ENCODE results near the gene ANKMY1.
A peak's percentile ranks its signal among the peaks of the same experiment; 100 is the strongest.
"Not testable (repeated sequence)": the region's sequence is repeated elsewhere in the genome, so short reads cannot be mapped to it uniquely, and the experiment has no call there.

Gene ANKMY1

DNA sequence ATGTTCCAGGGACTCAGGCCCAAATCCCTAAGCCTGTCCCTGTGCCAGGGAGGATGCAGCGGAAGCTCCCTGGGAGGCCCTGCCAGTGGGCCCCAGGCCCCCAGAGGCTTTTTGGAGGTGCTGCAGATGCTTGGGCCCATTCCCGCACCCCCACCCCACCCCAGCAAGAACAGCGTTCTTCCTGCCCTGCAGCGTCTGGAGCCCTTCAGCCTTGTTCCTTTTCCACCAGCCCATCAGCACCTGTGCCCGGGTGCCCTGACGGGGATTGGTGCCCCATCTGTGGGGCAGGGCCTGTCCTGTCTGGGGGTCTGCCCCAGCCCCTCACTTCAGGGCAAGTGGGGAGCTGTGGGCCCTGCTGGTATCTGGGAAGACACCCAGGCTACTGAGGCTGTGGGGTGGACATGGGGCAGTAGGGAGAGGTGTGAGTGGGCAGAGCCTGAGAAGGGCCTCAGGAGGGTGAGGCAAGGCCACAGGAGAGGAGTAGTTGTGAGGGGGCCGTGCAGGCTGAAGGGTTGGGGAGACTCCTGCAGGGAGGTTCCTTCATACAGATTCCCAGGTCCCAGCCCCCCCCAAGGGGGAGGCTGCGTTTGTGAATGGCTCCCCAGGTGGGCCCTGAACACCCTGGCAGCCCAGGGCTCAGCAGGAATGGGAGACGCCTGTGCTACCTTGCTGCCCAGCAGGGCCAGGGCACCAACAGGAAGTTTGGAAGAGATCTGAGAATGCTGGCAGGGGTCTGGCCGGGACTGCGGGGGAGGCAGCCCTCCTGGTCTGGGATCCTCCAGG is 12.9 kb upstream of the ANKMY1 start:
- Mint-ChIP-seq H3K36me3 (ENCODE audit: low read depth) (peaks cover 7% of the 10 kb centered on the region), H3K4me3 (peak overlapping the region; percentile 14), H3K27me3 (ENCODE audit: low read depth) (no peaks in the 10 kb centered on the region), H3K27ac (no peak overlapping the region), H3K9me3 (no peaks in the 10 kb centered on the region), H3K4me1 (ENCODE audit: low read depth) (peaks cover 29% of the 10 kb centered on the region)

DNA sequence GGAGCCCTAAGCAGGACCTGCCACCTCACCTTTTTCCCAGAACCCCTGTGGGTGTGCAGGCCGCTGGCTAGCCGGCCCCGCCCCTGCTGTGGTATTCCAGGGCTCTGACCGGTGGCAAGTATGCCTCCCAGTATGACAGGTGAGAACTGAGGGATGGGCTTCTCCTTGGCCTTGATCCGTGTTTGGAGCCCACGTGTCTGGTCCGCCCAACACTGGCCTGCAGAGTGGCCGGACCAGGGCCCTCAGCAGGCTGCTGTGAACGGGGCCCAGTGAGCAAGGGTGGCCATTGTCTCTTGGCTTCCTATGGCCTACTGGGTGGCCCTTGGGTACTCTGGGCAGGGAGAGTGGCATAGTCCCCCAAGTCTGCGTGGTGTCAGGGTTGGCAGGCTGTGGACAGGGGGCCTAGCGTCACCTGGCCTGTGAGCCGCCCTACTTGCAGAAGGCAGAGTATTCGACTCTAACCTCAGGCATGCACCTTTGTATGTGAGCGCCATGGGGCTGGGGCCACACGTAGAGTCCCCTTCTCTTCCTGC is 12.3 kb upstream of the ANKMY1 start:
- peak overlapping the region; percentile 84 for H3K4me3 Mint-ChIP-seq
- no peaks in the 10 kb centered on the region for H3K9me3 Mint-ChIP-seq
- H3K27me3 Mint-ChIP-seq (ENCODE audit: low read depth) = no peaks in the 10 kb centered on the region
- peaks cover 13% of the 10 kb centered on the region for H3K36me3 Mint-ChIP-seq (ENCODE audit: low read depth)
- no peak overlapping the region for H3K27ac Mint-ChIP-seq
- peaks cover 35% of the 10 kb centered on the region for H3K4me1 Mint-ChIP-seq (ENCODE audit: low read depth)

DNA sequence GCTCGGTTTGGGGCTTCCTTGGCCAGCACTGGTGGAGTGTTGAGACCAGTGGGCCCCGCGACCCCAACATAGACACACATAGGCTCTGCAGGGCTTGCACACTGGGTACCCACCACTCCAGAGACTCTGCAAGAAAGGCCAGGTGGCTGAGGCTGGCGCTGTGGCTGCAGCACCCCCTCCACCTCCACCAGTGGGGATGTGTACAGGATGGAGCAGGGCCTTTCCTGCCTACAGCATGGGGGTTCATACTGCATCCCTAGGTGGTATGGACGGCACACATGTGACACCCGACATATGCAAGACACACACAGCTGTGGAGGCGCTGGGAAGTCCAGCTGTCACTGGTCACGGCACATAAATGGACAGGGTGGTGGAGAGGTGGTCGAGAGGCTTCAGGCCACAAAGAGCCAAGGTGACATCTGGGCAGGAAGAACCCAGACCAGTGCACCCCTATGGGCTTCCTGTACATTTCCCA is 11.8 kb upstream of the ANKMY1 start:
- Mint-ChIP-seq H3K27ac (peak overlapping the region; percentile 76), H3K9me3 (no peaks in the 10 kb centered on the region), H3K36me3 (ENCODE audit: low read depth) (peaks cover 17% of the 10 kb centered on the region), H3K4me3 (peak overlapping the region; percentile 84), H3K27me3 (ENCODE audit: low read depth) (no peaks in the 10 kb centered on the region), H3K4me1 (ENCODE audit: low read depth) (peaks cover 40% of the 10 kb centered on the region)

DNA sequence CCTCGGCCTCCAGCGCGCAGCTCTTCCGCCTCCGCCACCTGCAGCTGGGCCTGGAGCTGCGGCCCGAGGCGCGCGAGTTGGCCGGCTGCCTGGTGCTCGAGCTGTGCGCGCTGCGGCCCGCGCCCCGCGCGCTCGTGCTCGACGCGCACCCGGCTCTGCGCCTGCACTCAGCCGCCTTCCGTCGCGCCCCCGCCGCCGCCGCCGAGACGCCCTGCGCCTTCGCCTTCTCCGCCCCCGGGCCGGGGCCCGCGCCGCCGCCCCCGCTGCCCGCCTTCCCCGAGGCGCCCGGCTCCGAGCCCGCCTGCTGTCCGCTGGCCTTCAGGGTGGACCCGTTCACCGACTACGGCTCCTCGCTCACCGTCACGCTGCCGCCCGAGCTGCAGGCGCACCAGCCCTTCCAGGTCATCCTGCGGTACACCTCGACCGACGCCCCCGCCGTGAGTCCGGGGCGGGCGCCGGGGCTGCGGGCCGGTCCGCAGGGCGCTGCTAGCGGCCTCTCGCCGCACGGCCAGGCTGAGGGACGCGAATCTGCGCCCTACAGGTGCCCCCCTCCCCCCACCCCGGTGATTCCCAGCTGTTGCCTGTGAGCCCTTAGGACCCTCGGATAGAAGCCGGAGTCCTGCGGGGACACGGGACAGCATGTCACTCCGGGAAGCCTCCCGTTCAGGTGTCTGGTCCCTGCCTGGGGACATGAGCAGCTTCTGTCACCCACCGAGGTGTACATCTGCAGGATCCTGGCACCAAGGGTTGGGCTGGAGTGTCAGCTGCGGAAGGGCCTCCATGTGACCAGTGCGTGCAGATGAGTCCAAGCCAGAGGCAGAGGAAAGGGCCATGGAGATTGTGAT is 11.1 kb upstream of the ANKMY1 start:
- no peaks in the 10 kb centered on the region for H3K27me3 Mint-ChIP-seq (ENCODE audit: low read depth)
- H3K36me3 Mint-ChIP-seq (ENCODE audit: low read depth) = peaks cover 21% of the 10 kb centered on the region
- H3K4me3 Mint-ChIP-seq = peak overlapping the region; percentile 84
- H3K4me1 Mint-ChIP-seq (ENCODE audit: low read depth) = peaks cover 47% of the 10 kb centered on the region
- no peaks in the 10 kb centered on the region for H3K9me3 Mint-ChIP-seq
- H3K27ac Mint-ChIP-seq = peak overlapping the region; percentile 76

DNA sequence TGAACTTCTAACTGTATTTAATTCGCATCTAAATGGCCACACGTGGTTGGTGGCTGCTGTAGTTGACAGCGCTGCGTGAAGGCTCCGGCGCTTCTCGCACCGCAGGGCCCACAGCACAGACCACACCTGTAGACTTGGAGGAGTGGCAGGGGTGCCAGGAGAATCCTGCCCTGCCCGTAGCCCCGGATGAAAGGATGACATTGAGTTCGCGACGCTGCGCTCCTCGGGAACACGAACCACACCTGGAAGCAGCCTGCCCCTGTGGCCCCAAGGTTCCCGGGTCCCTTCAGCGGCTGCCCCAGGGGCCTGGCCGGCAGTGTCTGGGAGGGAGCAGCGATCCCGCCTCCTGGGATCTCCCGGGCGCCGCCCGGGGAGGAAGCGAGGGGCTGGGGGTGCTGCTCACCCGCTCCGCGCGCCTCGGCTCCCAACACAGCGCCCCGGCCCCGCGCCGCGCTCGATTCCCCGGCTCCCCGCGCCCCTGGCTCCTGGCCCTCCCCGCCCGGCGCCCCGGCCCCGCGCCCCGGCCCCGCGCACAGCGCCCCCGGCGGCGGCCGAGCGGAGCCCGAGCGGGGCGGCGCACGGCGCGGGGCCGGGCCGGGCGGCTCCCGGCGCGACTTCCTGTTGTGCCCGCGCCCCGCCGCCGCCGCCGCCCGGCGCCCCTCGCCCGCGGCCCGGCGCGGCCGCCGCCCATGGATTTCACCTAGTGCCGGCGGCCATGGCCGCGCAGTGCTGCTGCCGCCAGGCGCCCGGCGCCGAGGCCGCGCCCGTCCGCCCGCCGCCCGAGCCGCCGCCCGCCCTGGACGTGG is 10.3 kb upstream of the ANKMY1 start, which contains the start of gene RNPEPL1:
Gene RNPEPL1, plus strand, starts transcription at position 613 of the 806 bp plus-strand sequence. Its CDS starts 103 bp downstream, at position 716.
- no peaks in the 10 kb centered on the region for H3K27me3 Mint-ChIP-seq (ENCODE audit: low read depth)
- H3K4me3 Mint-ChIP-seq = peak within 1 kb of the TSS; percentile 93
- peak within 1 kb of the TSS; percentile 96 for H3K27ac Mint-ChIP-seq
- H3K36me3 Mint-ChIP-seq (ENCODE audit: low read depth) = peaks cover 26% of the 10 kb centered on the region
- no peaks in the 10 kb centered on the region for H3K9me3 Mint-ChIP-seq
- peaks cover 54% of the 10 kb centered on the region for H3K4me1 Mint-ChIP-seq (ENCODE audit: low read depth)

DNA sequence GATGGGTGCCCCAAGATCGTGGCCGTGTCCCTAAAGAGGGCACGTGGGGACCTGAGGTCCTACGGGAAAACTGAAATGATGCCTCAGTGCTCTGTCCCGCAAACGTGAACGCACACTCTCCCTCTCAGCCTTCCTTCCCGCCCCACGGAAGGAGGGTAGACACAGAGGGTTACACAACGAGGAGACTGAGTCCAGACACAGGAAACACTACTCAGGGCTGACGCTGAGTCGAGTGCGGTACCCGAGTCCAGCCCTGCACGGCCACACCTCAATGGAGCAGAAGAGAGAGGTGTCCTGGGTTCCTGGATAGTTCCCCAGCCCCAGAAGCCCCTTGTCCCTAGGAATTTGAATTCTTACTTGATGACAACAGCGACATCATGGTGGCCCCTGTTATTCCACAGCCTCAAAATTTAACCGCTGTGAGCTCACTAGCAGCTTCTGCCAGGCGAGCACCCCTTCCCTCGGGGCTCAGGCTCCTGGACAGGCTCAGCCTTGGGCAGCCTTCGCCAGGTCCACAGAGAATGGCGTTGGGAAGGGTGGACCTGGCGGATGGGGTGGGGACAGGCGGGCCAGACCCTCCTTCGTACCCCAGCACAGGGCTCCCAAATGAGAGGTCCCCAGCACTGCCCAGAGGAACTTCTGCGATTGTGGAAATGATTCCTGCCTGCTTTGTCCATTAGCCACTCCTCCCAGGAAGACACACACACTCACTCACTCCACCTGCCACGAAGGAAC is 9.5 kb upstream of the ANKMY1 start:
- peak overlapping the region; percentile 93 for H3K4me3 Mint-ChIP-seq
- H3K27ac Mint-ChIP-seq = peak overlapping the region; percentile 96
- peaks cover 30% of the 10 kb centered on the region for H3K36me3 Mint-ChIP-seq (ENCODE audit: low read depth)
- H3K9me3 Mint-ChIP-seq = no peaks in the 10 kb centered on the region
- H3K4me1 Mint-ChIP-seq (ENCODE audit: low read depth) = peaks cover 56% of the 10 kb centered on the region
- H3K27me3 Mint-ChIP-seq (ENCODE audit: low read depth) = no peaks in the 10 kb centered on the region

DNA sequence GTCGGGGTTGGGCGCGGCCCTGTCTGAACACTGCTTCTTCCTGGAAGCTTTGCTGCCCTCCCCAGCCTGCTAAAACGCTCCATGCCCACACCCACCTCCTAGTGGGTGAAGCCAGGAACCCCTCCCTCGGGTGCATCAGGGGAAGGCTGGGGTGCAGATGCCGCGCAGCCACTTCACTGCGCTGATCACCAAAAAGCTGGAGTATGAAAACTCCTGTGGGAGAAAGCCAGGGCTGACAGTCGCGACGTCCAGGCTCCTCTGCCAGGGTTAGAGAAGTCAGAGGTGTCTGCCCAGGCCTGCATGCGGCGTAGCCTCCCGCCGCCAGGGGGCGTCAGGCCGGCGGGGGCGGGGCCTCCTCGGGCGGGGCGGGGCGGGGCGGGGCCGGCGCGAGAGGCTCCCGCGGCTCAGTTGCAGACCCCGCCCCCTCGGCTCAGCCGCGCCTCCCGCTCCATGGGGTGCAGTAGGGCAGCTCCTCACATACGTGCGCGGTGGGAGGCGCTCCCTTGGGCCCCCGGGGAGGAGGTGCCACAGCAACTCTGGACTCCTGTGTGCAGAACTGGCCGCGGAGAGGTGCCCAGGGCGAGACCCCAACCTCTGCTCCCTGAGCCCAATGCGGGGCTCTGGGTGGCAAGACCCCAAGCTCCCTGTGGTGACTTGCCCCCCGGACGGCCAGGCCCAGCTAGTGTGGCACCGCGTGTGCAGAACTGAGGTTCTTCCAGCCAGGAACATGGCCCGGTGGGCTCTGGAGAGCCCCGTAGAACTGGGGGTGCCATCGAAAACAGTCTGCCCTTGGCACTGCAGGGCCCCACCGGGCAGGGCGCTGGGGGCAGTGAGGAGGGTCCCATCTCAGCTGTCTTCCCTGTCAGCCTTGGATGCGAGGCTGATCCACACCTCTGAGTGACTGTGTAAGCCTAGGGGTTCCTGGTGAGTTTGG is 8.7 kb upstream of the ANKMY1 start:
- H3K4me3 Mint-ChIP-seq = peak overlapping the region; percentile 94
- peak overlapping the region; percentile 99 for H3K27ac Mint-ChIP-seq
- no peaks in the 10 kb centered on the region for H3K9me3 Mint-ChIP-seq
- peaks cover 35% of the 10 kb centered on the region for H3K36me3 Mint-ChIP-seq (ENCODE audit: low read depth)
- H3K4me1 Mint-ChIP-seq (ENCODE audit: low read depth) = peaks cover 61% of the 10 kb centered on the region
- no peaks in the 10 kb centered on the region for H3K27me3 Mint-ChIP-seq (ENCODE audit: low read depth)

DNA sequence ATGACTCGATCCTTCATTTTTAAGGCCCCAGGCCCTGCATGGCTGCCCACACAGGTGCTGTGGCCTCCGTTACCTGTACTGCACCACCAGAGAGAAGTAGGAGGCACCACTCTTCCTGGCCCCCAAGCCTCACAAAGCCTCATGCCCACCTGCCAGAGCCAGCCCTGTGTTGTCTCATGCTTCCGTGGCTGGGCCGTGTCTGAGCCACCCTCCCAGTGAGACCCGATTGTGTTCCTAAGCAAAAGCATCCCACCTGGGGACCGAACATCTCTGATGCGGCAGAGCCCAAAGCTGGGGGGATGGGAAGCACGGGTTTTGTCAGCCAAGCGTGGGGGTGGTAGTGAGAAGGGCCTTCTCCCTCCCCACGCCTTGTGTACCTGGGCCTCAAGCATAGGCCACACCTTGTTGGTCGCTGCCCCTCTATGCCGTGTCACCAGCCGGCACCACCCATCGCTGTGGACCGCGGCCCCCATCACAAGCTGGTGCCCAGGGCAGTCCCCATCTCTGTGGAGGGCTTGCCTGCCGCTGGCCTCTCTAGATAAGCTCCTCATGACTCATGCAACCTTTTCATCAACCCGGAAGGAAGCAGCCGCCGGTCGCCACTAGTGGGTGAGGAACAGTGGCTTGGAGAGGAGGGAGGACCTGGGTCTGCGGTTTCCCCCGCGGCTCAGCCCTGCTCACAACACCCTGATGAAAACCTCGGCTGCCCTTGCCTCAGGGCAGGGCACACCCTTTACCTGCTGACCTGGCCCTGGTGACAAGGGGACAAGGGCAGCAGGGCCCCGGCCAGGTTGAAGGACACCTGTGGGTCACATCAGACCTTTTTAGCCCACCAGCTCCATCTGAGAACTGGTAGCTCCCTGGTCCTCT is 7.8 kb upstream of the ANKMY1 start:
- Mint-ChIP-seq H3K36me3 (ENCODE audit: low read depth) (peaks cover 34% of the 10 kb centered on the region), H3K27me3 (ENCODE audit: low read depth) (no peaks in the 10 kb centered on the region), H3K4me3 (peak overlapping the region; percentile 94), H3K4me1 (ENCODE audit: low read depth) (peaks cover 57% of the 10 kb centered on the region), H3K27ac (peak overlapping the region; percentile 99), H3K9me3 (no peaks in the 10 kb centered on the region)

DNA sequence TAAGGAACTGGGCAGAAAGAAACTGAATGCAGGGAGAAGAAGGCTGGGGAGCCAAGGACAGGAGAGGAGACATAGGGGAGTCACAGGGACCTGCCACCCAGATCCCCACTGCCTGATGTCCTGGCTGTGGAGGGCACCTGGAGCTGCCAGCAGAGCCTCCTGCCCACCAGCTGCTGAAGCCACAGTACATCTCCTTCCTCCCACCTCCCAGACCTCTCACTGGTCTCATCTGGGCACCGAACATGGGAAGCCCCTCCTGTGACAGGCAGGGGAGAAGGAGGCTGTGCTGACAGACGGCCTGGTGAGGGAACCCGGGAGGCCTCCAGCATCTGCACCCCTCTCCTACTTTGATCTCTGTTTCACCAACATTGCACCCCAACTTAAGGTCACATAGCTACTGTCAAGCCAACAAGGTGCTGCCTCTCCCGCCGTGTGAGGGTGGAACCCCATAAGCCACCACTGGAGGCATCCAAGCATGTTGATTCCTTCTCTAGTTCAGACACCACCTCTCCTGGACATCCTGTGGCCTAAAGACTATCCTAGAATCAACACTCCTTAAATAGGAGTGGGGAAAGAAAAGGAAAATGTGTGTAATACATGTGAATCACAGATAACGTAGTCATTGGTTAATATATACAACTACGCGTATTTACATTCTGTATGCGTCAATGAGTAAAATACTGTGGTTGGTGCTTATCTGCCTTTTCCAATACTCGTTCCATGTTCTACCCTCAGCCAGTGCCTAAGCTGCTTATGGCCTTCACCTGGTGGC is 7.0 kb upstream of the ANKMY1 start:
- Mint-ChIP-seq H3K36me3 (ENCODE audit: low read depth) (peaks cover 34% of the 10 kb centered on the region), H3K27me3 (ENCODE audit: low read depth) (no peaks in the 10 kb centered on the region), H3K4me1 (ENCODE audit: low read depth) (peaks cover 56% of the 10 kb centered on the region), H3K9me3 (no peaks in the 10 kb centered on the region), H3K4me3 (peak overlapping the region; percentile 94), H3K27ac (peak overlapping the region; percentile 99)

DNA sequence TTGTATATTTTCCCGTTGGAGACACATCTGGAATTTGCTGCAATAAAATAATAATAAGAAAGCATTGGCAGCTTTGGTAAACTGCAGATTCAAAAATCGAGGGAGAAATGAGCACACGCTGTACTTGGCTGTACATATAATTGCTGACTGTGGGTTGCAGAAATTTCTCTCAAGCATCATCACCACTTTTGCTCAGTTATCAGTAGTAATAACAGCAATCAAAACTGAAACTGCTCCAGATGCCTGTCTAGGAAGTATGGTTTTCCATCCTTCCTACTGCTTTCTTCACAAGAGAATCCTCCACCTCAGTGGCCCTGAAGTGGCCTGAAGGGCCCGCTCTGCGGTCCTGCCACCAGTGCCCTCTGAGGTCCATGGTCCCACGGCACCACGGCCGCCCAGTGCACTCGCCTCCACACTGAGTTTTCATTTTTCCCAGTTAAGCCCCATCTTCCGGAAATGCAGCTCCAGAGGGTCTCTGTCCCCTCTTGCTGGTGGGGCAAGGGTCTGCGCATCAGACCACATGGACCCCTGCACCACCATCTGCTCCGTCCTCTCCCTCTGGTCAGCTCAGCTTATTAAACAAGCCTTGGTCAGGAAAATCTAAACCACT is 6.3 kb upstream of the ANKMY1 start:
- no peaks in the 10 kb centered on the region for H3K27me3 Mint-ChIP-seq (ENCODE audit: low read depth)
- H3K36me3 Mint-ChIP-seq (ENCODE audit: low read depth) = peaks cover 32% of the 10 kb centered on the region
- peak overlapping the region; percentile 99 for H3K27ac Mint-ChIP-seq
- H3K4me3 Mint-ChIP-seq = peak overlapping the region; percentile 94
- H3K9me3 Mint-ChIP-seq = no peaks in the 10 kb centered on the region
- H3K4me1 Mint-ChIP-seq (ENCODE audit: low read depth) = peaks cover 58% of the 10 kb centered on the region

DNA sequence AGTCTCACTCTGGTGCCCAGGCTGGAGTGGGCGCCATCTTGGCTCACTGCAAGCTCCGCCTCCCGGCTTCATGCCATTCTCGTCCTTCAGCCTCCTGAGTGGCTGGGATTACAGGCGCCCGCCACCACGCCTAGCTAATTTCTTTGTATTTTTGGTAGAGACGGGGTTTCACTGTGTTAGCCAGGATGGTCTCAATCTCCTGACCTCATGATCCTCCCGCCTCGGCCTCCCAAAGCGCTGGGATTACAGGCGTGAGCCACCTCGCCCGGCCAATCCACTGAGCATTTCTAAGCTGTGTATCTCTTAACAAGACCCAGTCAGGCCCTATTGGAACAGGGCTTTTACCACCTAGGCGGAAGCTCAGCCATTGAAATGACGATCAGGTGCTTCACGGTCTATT is 5.4 kb upstream of the ANKMY1 start:
- not testable (repeated sequence) for H3K27me3 Mint-ChIP-seq (ENCODE audit: low read depth); H3K27ac Mint-ChIP-seq; H3K4me3 Mint-ChIP-seq; H3K9me3 Mint-ChIP-seq
- peaks cover 65% of the 10 kb centered on the region for H3K4me1 Mint-ChIP-seq (ENCODE audit: low read depth)
- peaks cover 35% of the 10 kb centered on the region for H3K36me3 Mint-ChIP-seq (ENCODE audit: low read depth)

Data from T-helper 1 cell treated with Interleukin-12 subunit alpha and Interleukin-12 subunit beta and Interleukin-4 antibody, amounts not matched to agents 30 μg/mL and 1 μg/mL, for 36 hours (primary cell).